ENCODE results near the gene DNAJC25. TPM values are rescaled to one million over a fixed set of nuclear protein-coding genes. Genes with fewer than 3 reads are reported as not detected.

DNAJC25 gene
- total RNA-seq (1 to 10 TPM; 5.7 to 6.0 TPM), polyA plus RNA-seq (2.0 TPM)

- H3K4me3 Mint-ChIP-seq = peak within 1 kb of the TSS; percentile 92 to 99 (median 95)
- CTCF ChIA-PET = interaction anchor here (0.9 to 1.8 kb wide), 3 partner anchors 10 to 36 kb away, joined by 3 to 5 read pairs (median 4); partner anchors contain the start of gene GNG10
- H3K36me3 Mint-ChIP-seq = peaks cover 0 to 8% (median 0%) of the 10 kb centered on the region in 3 donors
- no peaks in the 10 kb centered on the region for H3K36me3 ChIP-seq (ENCODE audit: insufficient read depth, low read length)
- peak within 1 kb of the TSS; percentile 85 to 95 (median 90) for H3K27ac Mint-ChIP-seq
- no peaks in the 10 kb centered on the region for H3K9me3 ChIP-seq (ENCODE audit: low read length)
- H3K4me3 ChIP-seq (ENCODE audit: low read length) = peak within 1 kb of the TSS; percentile 95
- peaks cover 43 to 56% (median 54%) of the 10 kb centered on the region in 3 donors for H3K4me1 Mint-ChIP-seq
- H3K27me3 Mint-ChIP-seq = no peaks in the 10 kb centered on the region
- POLR2A ChIA-PET = interaction anchor here (0.6 to 1.4 kb wide), 4 partner anchors 18 to 855 kb away, joined by 3 to 10 read pairs (median 5); partner anchors contain the start of genes ECPAS, GNG10 and KIAA1958
- peak; percentile 94 to 98 (median 97) for DNase-seq
- H3K4me1 ChIP-seq (ENCODE audit: insufficient read depth, low read length) = peaks cover 20% of the 10 kb centered on the region
- no peaks in the 10 kb centered on the region for H3K9me3 Mint-ChIP-seq
- peak within 1 kb of the TSS; percentile 82 for H3K27ac ChIP-seq (ENCODE audit: low read depth, low read length)
- no peaks in the 10 kb centered on the region for H3K27me3 ChIP-seq (ENCODE audit: insufficient read depth, low read length, poor library complexity, severe bottlenecking)
These were observed at the start of gene DNAJC25 for GRCh38 chr9:111631214-111631971. TSS of gene DNAJC25 (plus strand) at chr9:111631334. CDS start at chr9:111631408, 74 bp downstream.

- no peak overlapping the region for H3K4me3 ChIP-seq (ENCODE audit: low read length)
- H3K36me3 ChIP-seq (ENCODE audit: insufficient read depth, low read length) = no peaks in the 10 kb centered on the region
- Mint-ChIP-seq H3K27me3 (peaks cover 0 to 4% of the 10 kb centered on the region in 2 donors), H3K9me3 (no peaks in the 10 kb centered on the region), H3K36me3 (no peaks in the 10 kb centered on the region), H3K4me3 (no peak overlapping the region), H3K4me1 (no peaks in the 10 kb centered on the region), H3K27ac (no peak overlapping the region)
- H3K9me3 ChIP-seq (ENCODE audit: low read length) = no peaks in the 10 kb centered on the region
- no peak for DNase-seq
- H3K27me3 ChIP-seq (ENCODE audit: insufficient read depth, low read length, poor library complexity, severe bottlenecking) = no peaks in the 10 kb centered on the region
- no peak overlapping the region for H3K27ac ChIP-seq (ENCODE audit: low read depth, low read length)
- H3K4me1 ChIP-seq (ENCODE audit: insufficient read depth, low read length) = no peaks in the 10 kb centered on the region
- CTCF ChIA-PET = no interaction called here
- POLR2A ChIA-PET = no interaction called here
These were observed 48.2 kb upstream of the DNAJC25 start for GRCh38 chr9:111582888-111583287.

- H3K36me3 Mint-ChIP-seq = no peaks in the 10 kb centered on the region
- ChIA-PET POLR2A (no interaction called here), CTCF (interaction anchor here (0.6 kb wide), 1 partner anchor 575 kb away, joined by 3 read pairs; no protein-coding TSS in a partner anchor)
- H3K4me1 ChIP-seq (ENCODE audit: insufficient read depth, low read length) = no peaks in the 10 kb centered on the region
- no peaks in the 10 kb centered on the region for H3K36me3 ChIP-seq (ENCODE audit: insufficient read depth, low read length)
- no peak overlapping the region for H3K27ac Mint-ChIP-seq
- no peaks in the 10 kb centered on the region for H3K9me3 ChIP-seq (ENCODE audit: low read length)
- H3K27me3 Mint-ChIP-seq = peaks cover 3 to 4% of the 10 kb centered on the region in 2 donors
- no peaks in the 10 kb centered on the region for H3K9me3 Mint-ChIP-seq
- H3K4me3 ChIP-seq (ENCODE audit: low read length) = no peak overlapping the region
- H3K4me1 Mint-ChIP-seq = no peaks in the 10 kb centered on the region
- H3K27me3 ChIP-seq (ENCODE audit: insufficient read depth, low read length, poor library complexity, severe bottlenecking) = no peaks in the 10 kb centered on the region
- DNase-seq = no peak
- H3K27ac ChIP-seq (ENCODE audit: low read depth, low read length) = no peak overlapping the region
- no peak overlapping the region for H3K4me3 Mint-ChIP-seq
These were observed 44.8 kb upstream of the DNAJC25 start for GRCh38 chr9:111586378-111586777.

- no peaks in the 10 kb centered on the region for H3K4me1 Mint-ChIP-seq
- Histone ChIP-seq H3K4me3 (ENCODE audit: low read length) (no peak overlapping the region), H3K27me3 (ENCODE audit: insufficient read depth, low read length, poor library complexity, severe bottlenecking) (no peaks in the 10 kb centered on the region), H3K27ac (ENCODE audit: low read depth, low read length) (no peak overlapping the region), H3K36me3 (ENCODE audit: insufficient read depth, low read length) (no peaks in the 10 kb centered on the region), H3K9me3 (ENCODE audit: low read length) (no peaks in the 10 kb centered on the region), H3K4me1 (ENCODE audit: insufficient read depth, low read length) (no peaks in the 10 kb centered on the region)
- no peak overlapping the region for H3K4me3 Mint-ChIP-seq
- no peaks in the 10 kb centered on the region for H3K9me3 Mint-ChIP-seq
- POLR2A ChIA-PET = no interaction called here
- DNase-seq = no peak
- no peak overlapping the region for H3K27ac Mint-ChIP-seq
- H3K36me3 Mint-ChIP-seq = no peaks in the 10 kb centered on the region
- CTCF ChIA-PET = no interaction called here
- H3K27me3 Mint-ChIP-seq = peaks cover 3 to 4% of the 10 kb centered on the region in 2 donors
These were observed 42.3 kb upstream of the DNAJC25 start for GRCh38 chr9:111588846-111589245.

- Histone ChIP-seq H3K4me1 (ENCODE audit: insufficient read depth, low read length) (peaks cover 18% of the 10 kb centered on the region), H3K36me3 (ENCODE audit: insufficient read depth, low read length) (no peaks in the 10 kb centered on the region), H3K27me3 (ENCODE audit: insufficient read depth, low read length, poor library complexity, severe bottlenecking) (peaks cover 9% of the 10 kb centered on the region), H3K4me3 (ENCODE audit: low read length) (peak overlapping the region; percentile 84), H3K9me3 (ENCODE audit: low read length) (no peaks in the 10 kb centered on the region), H3K27ac (ENCODE audit: low read depth, low read length) (no peak overlapping the region)
- Mint-ChIP-seq H3K9me3 (no peaks in the 10 kb centered on the region), H3K4me1 (peaks cover 17 to 29% (median 26%) of the 10 kb centered on the region in 3 donors), H3K27me3 (peaks cover 39 to 65% of the 10 kb centered on the region in 2 donors), H3K36me3 (no peaks in the 10 kb centered on the region), H3K27ac (peak overlapping the region in 1 of 8 donors; percentile 64), H3K4me3 (peak overlapping the region; percentile 85 to 92 (median 88))
- ChIA-PET CTCF (interaction anchor here (0.7 to 1.7 kb wide), 8 partner anchors 10 to 477 kb away, joined by 3 to 8 read pairs (median 4); no protein-coding TSS in a partner anchor), POLR2A (no interaction called here)
- DNase-seq = peak; percentile 29 to 71 (median 48)
These were observed 33.0 kb upstream of the DNAJC25 start for GRCh38 chr9:111597852-111598732.

GRCh38 chr9:111598733-111599091 lies 32.4 kb upstream of the DNAJC25 start:
- peak overlapping the region; percentile 84 for H3K4me3 ChIP-seq (ENCODE audit: low read length)
- peak in 1 of 5 donors; percentile 3 for DNase-seq
- H3K27ac ChIP-seq (ENCODE audit: low read depth, low read length) = no peak overlapping the region
- Mint-ChIP-seq H3K27me3 (peaks cover 42 to 65% of the 10 kb centered on the region in 2 donors), H3K27ac (no peak overlapping the region), H3K4me3 (peak overlapping the region; percentile 85 to 92 (median 88)), H3K36me3 (no peaks in the 10 kb centered on the region), H3K9me3 (no peaks in the 10 kb centered on the region), H3K4me1 (peaks cover 17 to 29% (median 26%) of the 10 kb centered on the region in 3 donors)
- H3K4me1 ChIP-seq (ENCODE audit: insufficient read depth, low read length) = peaks cover 18% of the 10 kb centered on the region
- no peaks in the 10 kb centered on the region for H3K9me3 ChIP-seq (ENCODE audit: low read length)
- no peaks in the 10 kb centered on the region for H3K36me3 ChIP-seq (ENCODE audit: insufficient read depth, low read length)
- peaks cover 9% of the 10 kb centered on the region for H3K27me3 ChIP-seq (ENCODE audit: insufficient read depth, low read length, poor library complexity, severe bottlenecking)
- ChIA-PET POLR2A (interaction anchor here (0.6 kb wide), 1 partner anchor 23 kb away, joined by 4 read pairs; no protein-coding TSS in a partner anchor), CTCF (interaction anchor here (0.7 to 1.7 kb wide), 7 partner anchors 10 to 476 kb away, joined by 3 to 8 read pairs (median 4); no protein-coding TSS in a partner anchor)

- H3K4me3 ChIP-seq (ENCODE audit: low read length) = peak within 1 kb of the TSS; percentile 84
- H3K36me3 Mint-ChIP-seq = no peaks in the 10 kb centered on the region
- peak within 1 kb of the TSS in 1 of 8 donors; percentile 52 for H3K27ac Mint-ChIP-seq
- H3K27ac ChIP-seq (ENCODE audit: low read depth, low read length) = no peak within 1 kb of the TSS
- ChIA-PET POLR2A (interaction anchor here (0.6 kb wide), 1 partner anchor 23 kb away, joined by 4 read pairs; no protein-coding TSS in a partner anchor), CTCF (interaction anchor here (1.4 to 1.7 kb wide), 2 partner anchors 9 to 14 kb away, joined by 3 to 7 read pairs; no protein-coding TSS in a partner anchor)
- H3K9me3 Mint-ChIP-seq = no peaks in the 10 kb centered on the region
- peak in 1 of 5 donors; percentile 16 for DNase-seq
- H3K4me1 Mint-ChIP-seq = peaks cover 17 to 29% (median 26%) of the 10 kb centered on the region in 3 donors
- peaks cover 9% of the 10 kb centered on the region for H3K27me3 ChIP-seq (ENCODE audit: insufficient read depth, low read length, poor library complexity, severe bottlenecking)
- H3K4me3 Mint-ChIP-seq = peak within 1 kb of the TSS; percentile 85 to 92 (median 88)
- peaks cover 43 to 60% of the 10 kb centered on the region in 2 donors for H3K27me3 Mint-ChIP-seq
- no peaks in the 10 kb centered on the region for H3K36me3 ChIP-seq (ENCODE audit: insufficient read depth, low read length)
- H3K9me3 ChIP-seq (ENCODE audit: low read length) = no peaks in the 10 kb centered on the region
- peaks cover 18% of the 10 kb centered on the region for H3K4me1 ChIP-seq (ENCODE audit: insufficient read depth, low read length)
These were observed 31.8 kb upstream of the DNAJC25 start, which contains the start of gene PTGR1 for GRCh38 chr9:111599092-111599954. TSS of gene PTGR1 (minus strand) at chr9:111599647. CDS start at chr9:111597422, 2,225 bp downstream.

All from CD8-positive, alpha-beta memory T cell (primary cell).